CD4-positive, alpha-beta T cell treated with Interleukin-10 for 1 hour (primary cell): Measurements from ENCODE around the gene YBEY.

Experiments
- DNase-seq: peaks from one replicate; pipeline ENCODE4 v3.0.0-alpha.2; 2020

YBEY gene

DNA sequence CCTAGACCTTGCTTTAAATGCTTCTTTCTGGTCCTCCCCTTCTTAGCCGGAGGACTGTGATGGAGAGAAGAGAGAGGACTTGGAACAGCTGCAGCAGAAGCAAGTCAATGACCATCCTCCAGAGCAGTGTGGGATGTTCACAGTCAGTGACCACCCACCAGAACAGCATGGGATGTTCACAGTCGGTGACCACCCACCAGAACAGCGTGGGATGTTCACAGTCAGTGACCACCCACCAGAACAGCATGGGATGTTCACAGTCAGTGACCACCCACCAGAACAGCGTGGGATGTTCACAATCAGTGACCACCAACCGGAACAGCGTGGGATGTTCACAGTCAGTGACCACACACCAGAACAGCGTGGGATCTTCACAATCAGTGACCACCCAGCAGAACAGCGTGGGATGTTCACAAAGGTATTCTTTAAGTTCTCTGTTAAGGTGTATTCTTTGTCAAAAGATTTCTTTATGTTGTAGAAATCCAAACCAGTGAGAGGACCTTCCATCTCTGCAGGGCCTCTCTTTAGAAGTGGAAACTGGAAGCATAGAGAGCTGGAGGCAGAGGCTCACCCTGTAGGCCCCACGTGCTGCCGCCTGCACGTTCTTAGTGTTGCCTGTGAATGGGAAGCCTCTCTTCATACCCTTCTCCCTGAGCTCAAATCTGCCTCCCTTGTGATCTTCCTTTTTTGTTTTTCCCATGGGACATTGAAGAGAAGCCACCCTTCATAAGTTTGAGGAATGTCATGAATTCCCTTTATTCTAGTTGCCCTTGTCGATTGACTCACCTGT is 48.4 kb downstream of the YBEY start:
- DNase-seq, result no peak

DNA sequence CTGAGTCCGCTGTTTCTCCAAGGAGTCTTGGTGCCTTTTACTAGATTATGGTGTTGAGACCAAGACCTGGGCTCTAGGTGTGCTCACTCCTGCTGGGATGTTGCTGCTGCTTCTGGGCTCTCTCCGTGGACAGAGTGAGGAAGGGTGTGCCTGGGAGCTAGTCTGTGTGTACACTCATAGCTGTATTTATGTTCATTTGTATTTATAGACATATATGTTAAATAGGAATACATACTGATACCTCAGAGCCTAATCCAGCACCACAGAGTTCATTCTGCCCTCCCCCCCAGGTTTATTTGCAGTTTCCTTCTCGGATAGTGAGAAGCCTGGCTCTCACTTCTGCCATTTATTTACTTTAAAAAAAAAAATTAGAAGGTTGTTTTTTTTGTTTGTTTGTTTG is 50.5 kb downstream of the YBEY start:
- DNase-seq, result no peak

DNA sequence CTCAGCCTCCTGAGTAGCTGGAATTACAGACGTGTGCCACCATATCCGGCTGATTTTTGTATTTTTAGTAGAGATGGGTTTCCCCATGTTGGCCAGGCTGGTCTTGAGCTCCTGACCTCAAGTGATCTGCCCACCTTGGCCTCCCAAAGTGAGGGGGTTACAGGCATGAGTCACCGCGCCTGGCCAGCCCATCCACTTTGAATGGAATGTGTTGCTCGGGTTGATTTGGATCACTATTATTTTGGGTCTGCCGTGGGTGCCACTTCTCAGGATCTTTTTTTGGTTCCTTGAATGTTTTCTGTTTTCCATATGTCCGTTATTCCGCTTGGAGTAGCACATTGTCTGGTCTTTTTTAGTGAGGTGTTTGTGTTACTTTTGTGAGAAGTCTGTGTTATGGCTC is 54.9 kb downstream of the YBEY start:
- no peak for DNase-seq

DNA sequence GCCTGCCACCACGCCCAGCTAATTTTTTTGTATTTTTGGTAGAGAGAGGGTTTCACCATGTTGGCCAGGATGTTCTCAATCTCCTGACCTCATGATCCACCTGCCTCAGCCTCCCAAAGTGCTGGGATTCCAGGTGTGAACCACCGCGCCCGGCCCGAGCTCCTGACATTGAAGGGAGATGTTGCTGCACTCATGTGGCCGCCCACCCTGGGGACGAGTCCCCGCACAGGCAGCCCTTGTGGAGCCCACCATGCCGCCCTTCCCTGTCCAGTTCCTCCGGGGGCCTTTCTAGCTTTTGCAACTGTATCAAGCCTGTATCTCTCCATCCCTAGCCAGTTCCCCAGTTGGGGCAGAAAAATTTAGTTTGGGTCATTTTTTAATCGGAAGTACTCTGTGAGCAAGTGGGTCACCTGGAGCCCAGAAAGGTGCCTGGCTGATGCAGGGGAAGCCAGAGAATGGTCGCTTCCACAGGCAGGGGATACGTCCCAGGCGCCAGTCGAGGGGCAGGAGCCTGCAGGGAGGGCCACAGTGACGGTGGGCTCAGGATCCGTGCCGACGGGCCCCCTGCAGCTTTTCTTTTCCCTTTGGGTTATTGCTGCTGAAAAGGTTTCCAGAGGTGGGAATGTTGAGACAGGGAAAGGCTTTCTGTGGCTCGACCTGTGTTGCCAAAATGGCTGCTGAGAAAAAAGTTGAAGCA is 58.2 kb downstream of the YBEY start:
- no peak for DNase-seq

DNA sequence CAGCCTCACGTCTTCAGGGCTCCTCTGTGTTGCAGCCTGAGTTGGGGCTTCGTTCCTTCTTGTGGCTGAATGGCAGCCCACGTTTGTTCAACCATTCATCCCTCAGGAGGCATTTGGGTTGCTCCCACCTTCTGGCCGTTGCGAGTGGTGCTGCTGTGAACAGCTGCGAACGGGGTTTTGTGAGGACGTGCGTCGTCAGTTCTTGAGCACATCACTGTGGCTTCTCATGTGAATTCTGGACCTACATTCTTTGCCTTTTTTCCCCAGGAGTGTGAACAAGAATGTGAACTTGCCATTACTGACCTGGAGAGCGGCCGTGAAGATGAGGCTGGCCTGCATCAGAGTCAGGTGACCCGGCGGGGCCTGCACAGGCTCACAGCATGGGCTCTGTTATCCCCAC is 59.7 kb downstream of the YBEY start:
- DNase-seq, result no peak

DNA sequence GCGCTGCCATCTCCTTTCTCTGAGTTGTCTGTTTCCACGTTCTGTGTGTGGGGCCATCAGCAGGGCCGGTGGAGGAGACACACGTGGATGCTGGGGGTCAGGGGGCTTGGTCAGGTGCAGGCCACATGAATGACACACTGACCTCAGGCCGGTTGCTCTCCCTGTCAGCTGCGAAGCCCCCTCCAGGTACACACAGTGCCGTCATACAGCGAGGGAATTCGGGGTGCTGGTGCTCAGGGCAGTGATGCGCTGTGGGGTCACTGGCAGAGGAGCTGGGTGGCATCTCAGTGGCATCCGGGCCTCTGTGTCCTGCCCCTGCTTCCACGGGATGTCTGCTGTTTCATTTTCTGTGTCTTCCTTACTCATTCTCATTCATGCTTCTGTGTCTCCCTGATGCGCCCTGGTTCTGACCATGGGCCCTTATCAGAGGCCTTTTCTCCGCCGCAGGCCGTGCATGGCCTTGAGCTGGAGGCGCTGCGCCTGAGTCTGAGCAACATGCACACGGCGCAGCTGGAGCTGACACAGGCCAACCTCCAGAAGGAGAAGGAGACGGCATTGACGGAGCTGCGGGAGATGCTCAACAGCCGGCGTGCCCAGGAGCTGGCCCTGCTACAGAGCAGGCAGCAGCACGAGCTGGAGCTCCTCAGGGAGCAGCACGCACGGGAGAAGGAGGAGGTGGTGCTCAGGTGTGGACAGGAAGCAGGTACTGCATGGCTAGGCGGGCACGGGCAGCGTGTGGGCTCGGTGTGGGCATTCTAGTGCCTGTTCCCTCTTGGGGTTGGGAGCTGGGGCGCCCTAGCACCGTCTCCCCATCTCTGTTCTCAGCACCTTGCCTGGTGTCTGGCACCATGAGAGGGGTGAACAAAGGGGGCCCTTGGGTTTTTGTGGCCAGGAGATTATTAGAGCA is 60.4 kb downstream of the YBEY start:
- no peak for DNase-seq

DNA sequence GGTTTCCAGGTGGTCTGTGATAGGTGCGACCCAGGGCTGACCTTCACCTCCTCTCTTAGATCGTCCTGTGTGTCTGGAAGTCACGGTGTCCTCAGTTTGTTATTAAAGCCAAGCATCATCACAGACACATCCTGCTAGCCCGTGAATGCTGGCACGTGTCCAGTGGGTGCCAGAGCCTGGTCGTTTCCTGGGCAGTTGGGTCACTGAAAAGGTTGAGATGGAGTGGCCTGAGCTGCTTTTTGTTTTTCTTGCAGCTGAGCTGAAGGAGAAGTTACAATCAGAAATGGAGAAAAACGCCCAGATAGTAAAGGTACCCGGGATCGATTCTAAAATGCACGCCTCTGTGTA is 61.0 kb downstream of the YBEY start:
- no peak for DNase-seq
